Brain microvascular endothelial cell (primary cell): ENCODE data around the gene CXCL1.
"Not testable (repeated sequence)": the region's sequence is repeated elsewhere in the genome, so short reads cannot be mapped to it uniquely, and the experiment has no call there.

Experiments used
- DNase-seq: peaks from one replicate; pipeline ENCODE4 v3.0.0-alpha.2; 2020
- H3K27ac ChIP-seq: fragments of 250-450 bp; sonication (Bioruptor Pico); 2 replicates; pipeline ENCODE4 v1.5.1; 2020; ENCODE audit warnings: mild to moderate bottlenecking, moderate library complexity
- H3K27me3 ChIP-seq: fragments of 250-450 bp; sonication (Bioruptor Pico); replicated peaks from 2 replicates; pipeline ENCODE4 v1.5.1; 2020; ENCODE audit warnings: mild to moderate bottlenecking
- H3K36me3 ChIP-seq: fragments of 250-450 bp; sonication (Bioruptor Pico); replicated peaks from 2 replicates; pipeline ENCODE4 v1.5.1; 2020; ENCODE audit warnings: mild to moderate bottlenecking
- H3K4me3 ChIP-seq: 2 replicates; pipeline ENCODE4 v1.5.1; 2011; ENCODE audit warnings: low read depth, mild to moderate bottlenecking, control low read depth, low read length, moderate library complexity
- CTCF ChIP-seq: IDR thresholded peaks from 2 replicates; pipeline ENCODE4 v1.5.1; 2011; ENCODE audit warnings: low read depth, mild to moderate bottlenecking, moderate library complexity, low read length, control low read depth, inconsistent platforms; ENCODE audit errors: missing control alignments
- in situ Hi-C: cut with HindIII; loops from 2 replicates; pipeline ENCODE4 v1.10.0; 2017; ENCODE audit warnings: low sequenced_read_pairs, low pct_ligation_motif_present

Gene CXCL1

GRCh38 chr4:73895201-73896175, 26.3 kb downstream of the CXCL1 start:
- DNase-seq, result peak; percentile 59
- no peaks in the 10 kb centered on the region for H3K36me3 ChIP-seq
- no peak overlapping the region for H3K4me3 ChIP-seq
- H3K27ac ChIP-seq, result no peak overlapping the region
- TF ChIP-seq CTCF, result no peak
- in situ Hi-C loops, result no loop called here
- no peaks in the 10 kb centered on the region for H3K27me3 ChIP-seq

- H3K27ac ChIP-seq, result no peak overlapping the region
- TF ChIP-seq CTCF, result no peak
- no peak for DNase-seq
- H3K27me3 ChIP-seq, result no peaks in the 10 kb centered on the region
- no peaks in the 10 kb centered on the region for H3K36me3 ChIP-seq
- H3K4me3 ChIP-seq, result no peak overlapping the region
- in situ Hi-C loops, result no loop called here
Observed at GRCh38 chr4:73896416-73896815, 27.2 kb downstream of the CXCL1 start.

- TF ChIP-seq CTCF, result no peak
- no peaks in the 10 kb centered on the region for H3K36me3 ChIP-seq
- H3K4me3 ChIP-seq, result no peak overlapping the region
- H3K27me3 ChIP-seq, result no peaks in the 10 kb centered on the region
- no peak overlapping the region for H3K27ac ChIP-seq
- in situ Hi-C loops, result no loop called here
- DNase-seq, result no peak
Observed at GRCh38 chr4:73897380-73898136, 28.4 kb downstream of the CXCL1 start.

GRCh38 chr4:73899338-73899737, 30.1 kb downstream of the CXCL1 start:
- in situ Hi-C loops, H3K36me3 ChIP-seq, DNase-seq, H3K27ac ChIP-seq, H3K4me3 ChIP-seq, H3K27me3 ChIP-seq: not testable (repeated sequence)

- DNase-seq, result no peak
- no peaks in the 10 kb centered on the region for H3K27me3 ChIP-seq
- TF ChIP-seq CTCF, result no peak
- no peak overlapping the region for H3K27ac ChIP-seq
- H3K4me3 ChIP-seq, result no peak overlapping the region
- in situ Hi-C loops, result no loop called here
- H3K36me3 ChIP-seq, result no peaks in the 10 kb centered on the region
Observed at GRCh38 chr4:73901031-73901430, 31.8 kb downstream of the CXCL1 start.

- DNase-seq, result no peak
Observed at GRCh38 chr4:73902038-73902637, 32.9 kb downstream of the CXCL1 start.

More at GRCh38 chr4:73902038-73902637, 32.9 kb downstream of the CXCL1 start:
- H3K36me3 ChIP-seq, result no peaks in the 10 kb centered on the region
- no peak overlapping the region for H3K27ac ChIP-seq
- TF ChIP-seq CTCF, result no peak
- no peaks in the 10 kb centered on the region for H3K27me3 ChIP-seq
- in situ Hi-C loops, result no loop called here
- H3K4me3 ChIP-seq, result no peak overlapping the region
